Stimulated activated naive B cell treated with anti-CD40 and anti-IgM and Interleukin-4, amounts not matched to agents 10 μg/mL and 1 μg/mL and 100 μg/mL, for 72 hours (primary cell): ENCODE results near the gene ARHGAP20.

Source experiments
- ATAC-seq, 2 donors: fragments of 150-1000 bp; cut with Tn5 transposase; replicated peaks; 2 replicates each; pipeline ENCODE4 v1.10.0; 2021; ENCODE audit warnings: moderate library complexity in 1 of 2
- DNase-seq: peaks from one replicate; pipeline ENCODE4 v3.0.0; 2021
- H3K27ac Mint-ChIP-seq: one replicate; pipeline ENCODE4 v1.8.0; 2022; ENCODE audit warnings: mild to moderate bottlenecking, mixed read lengths
- H3K27me3 Mint-ChIP-seq, 2 donors: one replicate each; pipeline ENCODE4 v1.8.0; 2022; ENCODE audit warnings: mixed read lengths in 2 of 2
- H3K36me3 Mint-ChIP-seq, 2 donors: one replicate each; pipeline ENCODE4 v1.8.0; 2022; ENCODE audit warnings: mixed read lengths in 2 of 2, mild to moderate bottlenecking in 1 of 2
- H3K4me1 Mint-ChIP-seq, 2 donors: one replicate each; pipeline ENCODE4 v1.8.0; 2022; ENCODE audit warnings: mixed read lengths in 2 of 2, mild to moderate bottlenecking in 1 of 2
- H3K4me3 Mint-ChIP-seq, 2 donors: one replicate each; pipeline ENCODE4 v1.8.0; 2022; ENCODE audit warnings: mild to moderate bottlenecking in 2 of 2, mixed read lengths in 2 of 2, moderate library complexity in 1 of 2
- H3K9me3 Mint-ChIP-seq, 2 donors: one replicate each; pipeline ENCODE4 v1.8.0; 2022; ENCODE audit warnings: mixed read lengths in 2 of 2, mild to moderate bottlenecking in 1 of 2

Gene ARHGAP20

GRCh38 chr11:110614031-110614430 is 98.2 kb downstream of the ARHGAP20 start:
- H3K36me3 Mint-ChIP-seq, result no peaks in the 10 kb centered on the region
- H3K27me3 Mint-ChIP-seq, result peaks cover 0 to 5% of the 10 kb centered on the region in 2 donors
- no peaks in the 10 kb centered on the region for H3K4me1 Mint-ChIP-seq
- H3K9me3 Mint-ChIP-seq, result no peaks in the 10 kb centered on the region
- H3K27ac Mint-ChIP-seq, result no peak overlapping the region
- DNase-seq (no peak), ATAC-seq (no peak)
- H3K4me3 Mint-ChIP-seq, result no peak overlapping the region

- no peaks in the 10 kb centered on the region for H3K9me3 Mint-ChIP-seq
- no peak overlapping the region for H3K27ac Mint-ChIP-seq
- H3K4me3 Mint-ChIP-seq, result no peak overlapping the region
- H3K36me3 Mint-ChIP-seq, result no peaks in the 10 kb centered on the region
- ATAC-seq (no peak), DNase-seq (no peak)
- H3K27me3 Mint-ChIP-seq, result peaks cover 0 to 5% of the 10 kb centered on the region in 2 donors
- no peaks in the 10 kb centered on the region for H3K4me1 Mint-ChIP-seq
Observed at GRCh38 chr11:110613197-110613918, 98.9 kb downstream of the ARHGAP20 start.

GRCh38 chr11:110606415-110606814 is 105.8 kb downstream of the ARHGAP20 start:
- Mint-ChIP-seq H3K27ac (no peak overlapping the region), H3K4me3 (no peak overlapping the region), H3K27me3 (peaks cover 4 to 12% of the 10 kb centered on the region in 2 donors), H3K9me3 (no peaks in the 10 kb centered on the region), H3K36me3 (peaks cover 2 to 3% of the 10 kb centered on the region in 2 donors), H3K4me1 (no peaks in the 10 kb centered on the region)
- DNase-seq (no peak), ATAC-seq (no peak)

GRCh38 chr11:110601936-110602335 is 110.3 kb downstream of the ARHGAP20 start:
- Mint-ChIP-seq H3K4me3 (no peak overlapping the region), H3K4me1 (no peaks in the 10 kb centered on the region), H3K9me3 (peaks cover 0 to 6% of the 10 kb centered on the region in 2 donors), H3K27ac (no peak overlapping the region), H3K27me3 (peaks cover 4 to 12% of the 10 kb centered on the region in 2 donors), H3K36me3 (peaks cover 9 to 11% of the 10 kb centered on the region in 2 donors)
- ATAC-seq, result no peak
- no peak for DNase-seq

- no peaks in the 10 kb centered on the region for H3K4me1 Mint-ChIP-seq
- H3K9me3 Mint-ChIP-seq, result peaks cover 0 to 6% of the 10 kb centered on the region in 2 donors
- no peak overlapping the region for H3K27ac Mint-ChIP-seq
- peaks cover 9 to 11% of the 10 kb centered on the region in 2 donors for H3K36me3 Mint-ChIP-seq
- ATAC-seq (no peak), DNase-seq (no peak)
- H3K4me3 Mint-ChIP-seq, result no peak overlapping the region
- H3K27me3 Mint-ChIP-seq, result peaks cover 4 to 6% of the 10 kb centered on the region in 2 donors
Observed at GRCh38 chr11:110600322-110600721, 111.9 kb downstream of the ARHGAP20 start.

GRCh38 chr11:110599207-110599606 is 113.0 kb downstream of the ARHGAP20 start:
- peaks cover 0 to 6% of the 10 kb centered on the region in 2 donors for H3K9me3 Mint-ChIP-seq
- H3K4me3 Mint-ChIP-seq, result no peak overlapping the region
- no peaks in the 10 kb centered on the region for H3K4me1 Mint-ChIP-seq
- no peaks in the 10 kb centered on the region for H3K27me3 Mint-ChIP-seq
- ATAC-seq (no peak), DNase-seq (no peak)
- no peak overlapping the region for H3K27ac Mint-ChIP-seq
- H3K36me3 Mint-ChIP-seq, result peaks cover 6 to 9% of the 10 kb centered on the region in 2 donors

GRCh38 chr11:110598725-110599124 is 113.5 kb downstream of the ARHGAP20 start:
- DNase-seq (no peak), ATAC-seq (no peak)
- H3K27me3 Mint-ChIP-seq, result no peaks in the 10 kb centered on the region
- H3K9me3 Mint-ChIP-seq, result peaks cover 0 to 6% of the 10 kb centered on the region in 2 donors
- H3K4me1 Mint-ChIP-seq, result no peaks in the 10 kb centered on the region
- H3K27ac Mint-ChIP-seq, result no peak overlapping the region
- peaks cover 6 to 9% of the 10 kb centered on the region in 2 donors for H3K36me3 Mint-ChIP-seq
- no peak overlapping the region for H3K4me3 Mint-ChIP-seq

- Mint-ChIP-seq H3K27ac (no peak overlapping the region), H3K27me3 (peaks cover 0 to 9% of the 10 kb centered on the region in 2 donors), H3K4me1 (no peaks in the 10 kb centered on the region), H3K9me3 (no peaks in the 10 kb centered on the region), H3K4me3 (no peak overlapping the region), H3K36me3 (peaks cover 3 to 13% of the 10 kb centered on the region in 2 donors)
- ATAC-seq (no peak), DNase-seq (no peak)
Observed at GRCh38 chr11:110587972-110588371, 124.3 kb downstream of the ARHGAP20 start.

GRCh38 chr11:110587129-110587528 is 125.1 kb downstream of the ARHGAP20 start:
- Mint-ChIP-seq H3K4me1 (no peaks in the 10 kb centered on the region), H3K27ac (no peak overlapping the region), H3K27me3 (peaks cover 0 to under 1% of the 10 kb centered on the region in 2 donors), H3K36me3 (peaks cover 3 to 13% of the 10 kb centered on the region in 2 donors), H3K4me3 (no peak overlapping the region), H3K9me3 (no peaks in the 10 kb centered on the region)
- DNase-seq (no peak), ATAC-seq (no peak)

GRCh38 chr11:110584150-110584549 is 128.1 kb downstream of the ARHGAP20 start:
- H3K4me3 Mint-ChIP-seq, result no peak overlapping the region
- DNase-seq (no peak), ATAC-seq (no peak)
- H3K27ac Mint-ChIP-seq, result no peak overlapping the region
- no peaks in the 10 kb centered on the region for H3K27me3 Mint-ChIP-seq
- H3K36me3 Mint-ChIP-seq, result peaks cover 0 to 8% of the 10 kb centered on the region in 2 donors
- no peaks in the 10 kb centered on the region for H3K9me3 Mint-ChIP-seq
- no peaks in the 10 kb centered on the region for H3K4me1 Mint-ChIP-seq

GRCh38 chr11:110582728-110583432 is 129.4 kb downstream of the ARHGAP20 start:
- Mint-ChIP-seq H3K4me3 (no peak overlapping the region), H3K4me1 (no peaks in the 10 kb centered on the region), H3K27me3 (no peaks in the 10 kb centered on the region), H3K9me3 (no peaks in the 10 kb centered on the region), H3K27ac (no peak overlapping the region), H3K36me3 (peaks cover 0 to 8% of the 10 kb centered on the region in 2 donors)
- ATAC-seq (no peak), DNase-seq (no peak)

GRCh38 chr11:110580571-110580970 is 131.7 kb downstream of the ARHGAP20 start:
- Mint-ChIP-seq H3K4me1 (no peaks in the 10 kb centered on the region), H3K27me3 (no peaks in the 10 kb centered on the region), H3K27ac (no peak overlapping the region), H3K9me3 (no peaks in the 10 kb centered on the region), H3K36me3 (peaks cover 0 to 8% of the 10 kb centered on the region in 2 donors), H3K4me3 (no peak overlapping the region)
- DNase-seq (no peak), ATAC-seq (no peak)

GRCh38 chr11:110573411-110573810 is 138.8 kb downstream of the ARHGAP20 start:
- ATAC-seq (no peak), DNase-seq (no peak)
- H3K9me3 Mint-ChIP-seq, result no peaks in the 10 kb centered on the region
- H3K4me1 Mint-ChIP-seq, result no peaks in the 10 kb centered on the region
- H3K36me3 Mint-ChIP-seq, result no peaks in the 10 kb centered on the region
- H3K4me3 Mint-ChIP-seq, result no peak overlapping the region
- H3K27me3 Mint-ChIP-seq, result peaks cover 24 to 28% of the 10 kb centered on the region in 2 donors
- no peak overlapping the region for H3K27ac Mint-ChIP-seq

- H3K9me3 Mint-ChIP-seq, result no peaks in the 10 kb centered on the region
- H3K27me3 Mint-ChIP-seq, result peaks cover 24 to 28% of the 10 kb centered on the region in 2 donors
- no peaks in the 10 kb centered on the region for H3K4me1 Mint-ChIP-seq
- H3K27ac Mint-ChIP-seq, result no peak overlapping the region
- DNase-seq (no peak), ATAC-seq (no peak)
- H3K4me3 Mint-ChIP-seq, result no peak overlapping the region
- H3K36me3 Mint-ChIP-seq, result no peaks in the 10 kb centered on the region
Observed at GRCh38 chr11:110571081-110571720, 141.0 kb downstream of the ARHGAP20 start.
